ENCODE results near the gene MAP6D1.

The MAP6D1 gene

GRCh38 chr3:183837894-183838293, 12.5 kb upstream of the MAP6D1 start:
- Histone ChIP-seq H3K27me3 (ENCODE audit: insufficient read depth, low read depth) (no peaks in the 10 kb centered on the region), H3K4me1 (ENCODE audit: low read depth, poor library complexity, severe bottlenecking) (no peaks in the 10 kb centered on the region), H4K20me1 (ENCODE audit: insufficient read depth) (no peaks in the 10 kb centered on the region), H2AFZ (ENCODE audit: low read depth) (no peak overlapping the region), H3K27ac (no peak overlapping the region), H3K79me2 (ENCODE audit: insufficient read depth, low read depth) (no peaks in the 10 kb centered on the region), H3K4me2 (no peak overlapping the region), H3K36me3 (ENCODE audit: insufficient read depth) (peaks cover 6% of the 10 kb centered on the region; the same call in 1 of the 2 replicates), H3K4me3 (IDR thresholded peaks at IDR 0.05; ENCODE audit: insufficient read depth, low read depth, low read length) (no peak overlapping the region), H3K9ac (no peak overlapping the region)
- no peak for TF ChIP-seq CTCF (conservative IDR thresholded peaks at IDR 0.05; ENCODE audit: low read depth, low read length)

- no peak for TF ChIP-seq CTCF (conservative IDR thresholded peaks at IDR 0.05; ENCODE audit: low read depth, low read length)
- Histone ChIP-seq H2AFZ (ENCODE audit: low read depth) (no peak overlapping the region), H3K27me3 (ENCODE audit: insufficient read depth, low read depth) (no peaks in the 10 kb centered on the region), H3K4me3 (IDR thresholded peaks at IDR 0.05; ENCODE audit: insufficient read depth, low read depth, low read length) (no peak overlapping the region), H3K36me3 (ENCODE audit: insufficient read depth) (peaks cover 6% of the 10 kb centered on the region; the same call in 1 of the 2 replicates), H3K4me2 (no peak overlapping the region), H3K27ac (no peak overlapping the region), H4K20me1 (ENCODE audit: insufficient read depth) (no peaks in the 10 kb centered on the region), H3K4me1 (ENCODE audit: low read depth, poor library complexity, severe bottlenecking) (no peaks in the 10 kb centered on the region), H3K79me2 (ENCODE audit: insufficient read depth, low read depth) (no peaks in the 10 kb centered on the region), H3K9ac (no peak overlapping the region)
Measured at GRCh38 chr3:183837390-183837789, 12.0 kb upstream of the MAP6D1 start.

GRCh38 chr3:183833516-183833915, 8.1 kb upstream of the MAP6D1 start:
- H3K27ac ChIP-seq, result no peak overlapping the region
- no peak overlapping the region for H3K4me2 ChIP-seq
- H4K20me1 ChIP-seq (ENCODE audit: insufficient read depth), result no peaks in the 10 kb centered on the region
- no peak for TF ChIP-seq CTCF (conservative IDR thresholded peaks at IDR 0.05; ENCODE audit: low read depth, low read length)
- H3K27me3 ChIP-seq (ENCODE audit: insufficient read depth, low read depth), result no peaks in the 10 kb centered on the region
- no peak overlapping the region for H3K9ac ChIP-seq
- H3K79me2 ChIP-seq (ENCODE audit: insufficient read depth, low read depth), result no peaks in the 10 kb centered on the region
- H3K4me1 ChIP-seq (ENCODE audit: low read depth, poor library complexity, severe bottlenecking), result no peaks in the 10 kb centered on the region
- H3K4me3 ChIP-seq (IDR thresholded peaks at IDR 0.05; ENCODE audit: insufficient read depth, low read depth, low read length), result no peak overlapping the region
- no peaks in the 10 kb centered on the region for H3K36me3 ChIP-seq (ENCODE audit: insufficient read depth)
- H2AFZ ChIP-seq (ENCODE audit: low read depth), result no peak overlapping the region

GRCh38 chr3:183830187-183830586, 4.8 kb upstream of the MAP6D1 start:
- TF ChIP-seq CTCF (conservative IDR thresholded peaks at IDR 0.05; ENCODE audit: low read depth, low read length), result no peak
- Histone ChIP-seq H3K4me3 (IDR thresholded peaks at IDR 0.05; ENCODE audit: insufficient read depth, low read depth, low read length) (no peak overlapping the region), H3K4me1 (ENCODE audit: low read depth, poor library complexity, severe bottlenecking) (no peaks in the 10 kb centered on the region), H3K9ac (no peak overlapping the region), H3K4me2 (no peak overlapping the region), H3K27me3 (ENCODE audit: insufficient read depth, low read depth) (no peaks in the 10 kb centered on the region), H3K79me2 (ENCODE audit: insufficient read depth, low read depth) (no peaks in the 10 kb centered on the region), H3K36me3 (ENCODE audit: insufficient read depth) (no peaks in the 10 kb centered on the region), H4K20me1 (ENCODE audit: insufficient read depth) (no peaks in the 10 kb centered on the region), H3K27ac (no peak overlapping the region), H2AFZ (ENCODE audit: low read depth) (no peak overlapping the region)
